Neural cell (in vitro differentiated cells): ENCODE measurements around the gene SMG6. TPM values are rescaled to one million over a fixed set of nuclear protein-coding genes. Genes with fewer than 3 reads are reported as not detected.

Experiments
- H2AFZ ChIP-seq: fragments of 200-600, 300-800 bp; sonication (generic), shearing (Covaris generic); 2 replicates; pipeline ENCODE4 v1.6.0; 2014; ENCODE audit warnings: low read depth, mild to moderate bottlenecking, antibody characterized with exemption, low read length, moderate library complexity
- H3F3A ChIP-seq: fragments of 200-600 bp; shearing (Covaris generic); 2 replicates; pipeline ENCODE4 v1.6.1; 2016; ENCODE audit warnings: mild to moderate bottlenecking, moderate library complexity, mixed read lengths, antibody characterized with exemption, low read length; ENCODE audit not compliant: insufficient read depth, poor library complexity, severe bottlenecking
- H3K27ac ChIP-seq: fragments of 200-600, 300-800 bp; sonication (generic), shearing (Covaris generic); 2 replicates; pipeline ENCODE4 v1.5.1; 2014; ENCODE audit warnings: mild to moderate bottlenecking, low read length, moderate library complexity
- H3K27me3 ChIP-seq: fragments of 300-800, 200-600 bp; sonication (generic), shearing (Covaris generic); 2 replicates; pipeline ENCODE4 v1.6.0; 2014; ENCODE audit warnings: mild to moderate bottlenecking, low read depth, low read length, moderate library complexity; ENCODE audit not compliant: insufficient read depth
- H3K36me3 ChIP-seq: fragments of 300-800, 200-600 bp; sonication (generic), shearing (Covaris generic); 2 replicates; pipeline ENCODE4 v1.5.1; 2014; ENCODE audit warnings: mild to moderate bottlenecking, antibody characterized with exemption, low read length, moderate library complexity; ENCODE audit not compliant: insufficient read depth
- H3K4me2 ChIP-seq: fragments of 300-800, 200-600 bp; sonication (generic), shearing (Covaris generic); 2 replicates; pipeline ENCODE4 v1.6.0; 2014; ENCODE audit warnings: mild to moderate bottlenecking, low read length
- H3K4me3 ChIP-seq: fragments of 300-800, 200-600 bp; sonication (generic), shearing (Covaris generic); 2 replicates; pipeline ENCODE4 v1.5.1; 2014; ENCODE audit warnings: mild to moderate bottlenecking, low read length, moderate library complexity
- H3K79me2 ChIP-seq: fragments of 200-600 bp; shearing (Covaris generic); replicated peaks from 2 replicates; pipeline ENCODE4 v1.6.0; 2014; ENCODE audit warnings: mild to moderate bottlenecking, low read length, moderate library complexity; ENCODE audit not compliant: insufficient read depth
- H3K9ac ChIP-seq: fragments of 300-800, 200-600 bp; sonication (generic), shearing (Covaris generic); 2 replicates; pipeline ENCODE4 v1.6.1; 2016; ENCODE audit warnings: mild to moderate bottlenecking, low read length, mixed read lengths
- H3K9me2 ChIP-seq: fragments of 200-600 bp; shearing (Covaris generic); 2 replicates; pipeline ENCODE4 v1.6.1; 2016; ENCODE audit warnings: mild to moderate bottlenecking, low read length, mixed read lengths; ENCODE audit not compliant: insufficient read depth
- H3K9me3 ChIP-seq: fragments of 200-600, 300-800 bp; sonication (generic), shearing (Covaris generic); 2 replicates; pipeline ENCODE4 v1.6.1; 2016; ENCODE audit warnings: mild to moderate bottlenecking, mixed run types, low read length, moderate library complexity, mixed read lengths
- H4K20me1 ChIP-seq: fragments of 200-600 bp; shearing (Covaris generic); 2 replicates; pipeline ENCODE4 v1.6.1; 2016; ENCODE audit warnings: mild to moderate bottlenecking, mixed run types; ENCODE audit not compliant: insufficient read depth
- CTCF ChIP-seq: fragments of 450-650 bp; IDR thresholded peaks from 2 replicates; pipeline ENCODE4 v1.5.1; 2014; ENCODE audit warnings: antibody characterized with exemption, mild to moderate bottlenecking, moderate library complexity; ENCODE audit not compliant: poor library complexity, severe bottlenecking
- EP300 ChIP-seq: fragments of 450-650 bp; conservative IDR thresholded peaks from 2 replicates; pipeline ENCODE4 v1.6.1; 2014; ENCODE audit warnings: antibody characterized with exemption, mild to moderate bottlenecking, moderate library complexity; ENCODE audit not compliant: poor library complexity, severe bottlenecking
- EZH2 ChIP-seq: fragments of 200-600, 300-800 bp; shearing (Covaris generic), sonication (generic); IDR thresholded peaks from 2 replicates; pipeline ENCODE4 v1.6.1; 2014; ENCODE audit warnings: antibody characterized with exemption, low read length, borderline replicate concordance, mild to moderate bottlenecking; ENCODE audit not compliant: insufficient read depth, poor library complexity, severe bottlenecking
- MXI1 ChIP-seq: fragments of 450-650 bp; conservative IDR thresholded peaks from 2 replicates; pipeline ENCODE4 v1.6.1; 2014; ENCODE audit warnings: antibody characterized with exemption, mild to moderate bottlenecking; ENCODE audit not compliant: poor library complexity, severe bottlenecking
- POLR2AphosphoS5 ChIP-seq: IDR thresholded peaks from 2 replicates; pipeline ENCODE4 v1.6.1; 2012
- RAD21 ChIP-seq: fragments of 450-650 bp; conservative IDR thresholded peaks from 2 replicates; pipeline ENCODE4 v1.6.1; 2014; ENCODE audit warnings: antibody characterized with exemption, mild to moderate bottlenecking, moderate library complexity
- REST ChIP-seq: IDR thresholded peaks from 2 replicates; pipeline ENCODE4 v1.6.1; 2012; ENCODE audit warnings: borderline replicate concordance
- SMC3 ChIP-seq: fragments of 450-650 bp; conservative IDR thresholded peaks from 2 replicates; pipeline ENCODE4 v1.6.1; 2014; ENCODE audit warnings: antibody characterized with exemption, mild to moderate bottlenecking, moderate library complexity; ENCODE audit not compliant: poor library complexity
- TAF1 ChIP-seq: IDR thresholded peaks from 2 replicates; pipeline ENCODE4 v1.6.1; 2012; ENCODE audit warnings: low read depth
- polyA plus RNA-seq: library from polyadenylated mRNA; depleted of rRNA; stranded (reverse); fragments of >200 nt; gene quantifications from 2 replicates; pipeline ENCODE4 v1.2.3, GENCODE V29; 2014

SMG6 gene
- polyA plus RNA-seq, 1 donor from 2014 or later: 13.9 TPM

- no peaks in the 10 kb centered on the region for H3K79me2 ChIP-seq
- no peaks in the 10 kb centered on the region for H3K27me3 ChIP-seq
- H3K9ac ChIP-seq: no peak overlapping the region
- H3K4me2 ChIP-seq: no peak overlapping the region
- H2AFZ ChIP-seq: no peak overlapping the region
- H3K27ac ChIP-seq: no peak overlapping the region
- no peaks in the 10 kb centered on the region for H4K20me1 ChIP-seq
- no peaks in the 10 kb centered on the region for H3F3A ChIP-seq
- no peaks in the 10 kb centered on the region for H3K36me3 ChIP-seq
- no peaks in the 10 kb centered on the region for H3K9me3 ChIP-seq
- H3K4me3 ChIP-seq: no peak overlapping the region
- H3K9me2 ChIP-seq: no peaks in the 10 kb centered on the region
- TF ChIP-seq EP300: no peak
- TF ChIP-seq SMC3: no peak
- TF ChIP-seq POLR2AphosphoS5: no peak
- no peak for TF ChIP-seq REST
- no peak for TF ChIP-seq CTCF
- no peak for TF ChIP-seq EZH2
- TF ChIP-seq TAF1: no peak
- TF ChIP-seq MXI1: no peak
- TF ChIP-seq RAD21: no peak
These were observed 29.2 kb downstream of the SMG6 start for GRCh38 chr17:2274414-2274813.

GRCh38 chr17:2271985-2272702, 31.4 kb downstream of the SMG6 start:
- no peaks in the 10 kb centered on the region for H4K20me1 ChIP-seq
- H3K27ac ChIP-seq: no peak overlapping the region
- H3K36me3 ChIP-seq: no peaks in the 10 kb centered on the region

More at GRCh38 chr17:2271985-2272702, 31.4 kb downstream of the SMG6 start:
- H3K9ac ChIP-seq: no peak overlapping the region
- H3F3A ChIP-seq: no peaks in the 10 kb centered on the region
- no peak overlapping the region for H3K4me2 ChIP-seq
- H3K4me3 ChIP-seq: no peak overlapping the region
- no peak overlapping the region for H2AFZ ChIP-seq
- no peaks in the 10 kb centered on the region for H3K79me2 ChIP-seq
- H3K9me3 ChIP-seq: no peaks in the 10 kb centered on the region
- H3K9me2 ChIP-seq: no peaks in the 10 kb centered on the region
- no peak for TF ChIP-seq EZH2
- H3K27me3 ChIP-seq: no peaks in the 10 kb centered on the region
